WTC11 (cell line): ENCODE data around the gene EEF1AKMT3. TPM values are rescaled to one million over a fixed set of nuclear protein-coding genes. Genes with fewer than 3 reads are reported as not detected.

Experiments used
- ATAC-seq: fragments of 200-7000 bp; cut with Tn5 transposase; 2 replicates; pipeline ENCODE4 v1.10.0; 2021; ENCODE audit warnings: mild to moderate bottlenecking, moderate library complexity
- CTCF ChIA-PET: fragments of 300-600 bp; sonication (Branson Sonifier 250); formaldehyde crosslinking; loops from one replicate; lab custom pipeline; 2021; ENCODE audit warnings: antibody characterized with exemption; lab: Charles Lee
- POLR2A ChIA-PET: fragments of 350-600 bp; sonication (Branson Sonifier 250); formaldehyde crosslinking; loops from one replicate; lab custom pipeline; 2021; ENCODE audit warnings: antibody characterized with exemption; lab: Charles Lee
- DNase-seq: peaks from one replicate; pipeline ENCODE4 v3.0.0; 2021; ENCODE audit warnings: low spot score
- H3K27ac Mint-ChIP-seq: 2 replicates; pipeline ENCODE4 v1.8.0; 2021; ENCODE audit warnings: mixed read lengths
- H3K27me3 Mint-ChIP-seq: 2 replicates; pipeline ENCODE4 v1.8.0; 2021; ENCODE audit warnings: low read depth, mild to moderate bottlenecking, moderate library complexity, mixed read lengths
- H3K36me3 Mint-ChIP-seq: 2 replicates; pipeline ENCODE4 v1.8.0; 2021; ENCODE audit warnings: mixed read lengths
- H3K4me1 Mint-ChIP-seq: 2 replicates; pipeline ENCODE4 v1.8.0; 2022; ENCODE audit warnings: mixed read lengths
- H3K4me3 Mint-ChIP-seq: 2 replicates; pipeline ENCODE4 v1.8.0; 2021; ENCODE audit warnings: mild to moderate bottlenecking, moderate library complexity, mixed read lengths
- H3K9me3 Mint-ChIP-seq: 2 replicates; pipeline ENCODE4 v1.8.0; 2021; ENCODE audit warnings: mixed read lengths
- AR ChIP-seq: fragments of 250-450 bp; sonication (Bioruptor Pico); IDR thresholded peaks from 2 replicates; pipeline ENCODE4 v1.9.0; 2021; ENCODE audit warnings: mild to moderate bottlenecking
- ARID4B ChIP-seq: sonication (generic); formaldehyde crosslinking; IDR thresholded peaks from 2 replicates; pipeline ENCODE4 v1.8.0; 2023; ENCODE audit warnings: missing genetic modification reagents, mild to moderate bottlenecking, borderline replicate concordance
- EMX1 ChIP-seq: fragments of 250-450 bp; sonication (Bioruptor Pico); IDR thresholded peaks from 2 replicates; pipeline ENCODE4 v1.8.0; 2021; ENCODE audit warnings: mild to moderate bottlenecking
- ESRRA ChIP-seq: sonication (generic); formaldehyde crosslinking; IDR thresholded peaks from 2 replicates; pipeline ENCODE4 v1.8.1; 2022; ENCODE audit warnings: mild to moderate bottlenecking, missing genetic modification reagents, borderline replicate concordance
- FOXP4 ChIP-seq: sonication (generic); formaldehyde crosslinking; IDR thresholded peaks from 2 replicates; pipeline ENCODE4 v1.8.0; 2022; ENCODE audit warnings: mild to moderate bottlenecking, missing genetic modification reagents
- GABPB1 ChIP-seq: sonication (generic); formaldehyde crosslinking; IDR thresholded peaks from 2 replicates; pipeline ENCODE4 v1.8.1; 2023; ENCODE audit warnings: mild to moderate bottlenecking, missing genetic modification reagents
- GRHL2 ChIP-seq: fragments of 250-450 bp; sonication (Bioruptor Pico); IDR thresholded peaks from 2 replicates; pipeline ENCODE4 v1.8.0; 2022; ENCODE audit warnings: mild to moderate bottlenecking, moderate library complexity; ENCODE audit not compliant: insufficient replicate concordance, severe bottlenecking
- HMGA2 ChIP-seq: fragments of 250-450 bp; sonication (Bioruptor Pico); IDR thresholded peaks from 2 replicates; pipeline ENCODE4 v1.4.0; 2021; ENCODE audit warnings: mild to moderate bottlenecking, moderate library complexity
- NFE2L1 ChIP-seq: sonication (generic); formaldehyde crosslinking; IDR thresholded peaks from 2 replicates; pipeline ENCODE4 v1.8.1; 2023; ENCODE audit warnings: missing genetic modification reagents
- NR1H2 ChIP-seq: sonication (generic); formaldehyde crosslinking; IDR thresholded peaks from 2 replicates; pipeline ENCODE4 v1.9.0; 2021; ENCODE audit warnings: mild to moderate bottlenecking, moderate library complexity, missing genetic modification reagents
- NR2C2 ChIP-seq: sonication (generic); formaldehyde crosslinking; IDR thresholded peaks from 2 replicates; pipeline ENCODE4 v1.8.0; 2022; ENCODE audit warnings: mild to moderate bottlenecking, missing genetic modification reagents
- RELA ChIP-seq: sonication (generic); formaldehyde crosslinking; IDR thresholded peaks from 2 replicates; pipeline ENCODE4 v1.8.1; 2022; ENCODE audit warnings: missing genetic modification reagents, mild to moderate bottlenecking, borderline replicate concordance
- SP1 ChIP-seq: sonication (generic); formaldehyde crosslinking; conservative IDR thresholded peaks from 2 replicates; pipeline ENCODE4 v1.8.1; 2022; ENCODE audit warnings: missing genetic modification reagents
- USF1 ChIP-seq: sonication (generic); formaldehyde crosslinking; IDR thresholded peaks from 2 replicates; pipeline ENCODE4 v1.8.0; 2022; ENCODE audit warnings: mild to moderate bottlenecking, missing genetic modification reagents
- ZBTB21 ChIP-seq: sonication (generic); formaldehyde crosslinking; IDR thresholded peaks from 2 replicates; pipeline ENCODE4 v1.8.1; 2023; ENCODE audit warnings: mild to moderate bottlenecking, missing genetic modification reagents, borderline replicate concordance
- ZNF425 ChIP-seq: fragments of 250-450 bp; sonication (Bioruptor Pico); conservative IDR thresholded peaks from 2 replicates; pipeline ENCODE4 v1.9.0; 2021; ENCODE audit warnings: mild to moderate bottlenecking
- ZNF671 ChIP-seq: fragments of 250-450 bp; sonication (Bioruptor Pico); IDR thresholded peaks from 2 replicates; pipeline ENCODE4 v1.8.0; 2021; ENCODE audit warnings: mild to moderate bottlenecking
- total RNA-seq: library from RNA; stranded (reverse); gene quantifications from 3 replicates; pipeline ENCODE4 v1.2.3, GENCODE V29; 2021
- TF ChIP-seq, protein P1 (sequence below): sonication (generic); formaldehyde crosslinking; IDR thresholded peaks from 2 replicates; pipeline ENCODE4 v1.8.1; 2022; ENCODE audit warnings: low read depth, mild to moderate bottlenecking, moderate library complexity, missing genetic modification reagents, borderline replicate concordance
- TF ChIP-seq, protein P2 (sequence below): sonication (generic); formaldehyde crosslinking; conservative IDR thresholded peaks from 2 replicates; pipeline ENCODE4 v1.8.1; 2022; ENCODE audit warnings: mild to moderate bottlenecking, missing genetic modification reagents
- TF ChIP-seq, protein P3 (sequence below): sonication (generic); formaldehyde crosslinking; IDR thresholded peaks from 2 replicates; pipeline ENCODE4 v1.8.1; 2022; ENCODE audit warnings: missing genetic modification reagents, borderline replicate concordance

EEF1AKMT3 gene
- total RNA-seq, 1 experiment from 2014 or later = 3.2 TPM

DNA sequence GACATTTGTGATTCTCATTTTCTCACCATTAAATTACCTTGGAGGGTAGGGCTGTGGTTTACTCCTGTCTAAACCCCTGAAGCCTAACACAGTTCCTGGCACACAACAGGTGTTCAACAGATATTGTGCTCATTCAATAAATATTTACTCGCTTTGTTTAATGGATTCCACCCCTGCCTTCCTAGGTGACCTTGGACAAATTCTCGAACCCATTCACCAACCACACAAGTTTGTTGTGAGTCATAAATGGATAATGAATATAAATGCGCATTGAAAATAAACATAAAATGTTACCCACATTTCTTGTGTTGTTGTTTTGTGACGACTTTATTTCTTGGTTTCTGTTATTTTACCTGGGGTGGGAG is 9.8 kb downstream of the EEF1AKMT3 start:
- no peaks in the 10 kb centered on the region for H3K27me3 Mint-ChIP-seq
- peaks cover 4% of the 10 kb centered on the region; the same call in 1 of the 2 replicates for H3K4me1 Mint-ChIP-seq
- no peaks in the 10 kb centered on the region for H3K9me3 Mint-ChIP-seq
- H3K36me3 Mint-ChIP-seq = peaks cover 22% of the 10 kb centered on the region
- TF ChIP-seq, protein P1, sequence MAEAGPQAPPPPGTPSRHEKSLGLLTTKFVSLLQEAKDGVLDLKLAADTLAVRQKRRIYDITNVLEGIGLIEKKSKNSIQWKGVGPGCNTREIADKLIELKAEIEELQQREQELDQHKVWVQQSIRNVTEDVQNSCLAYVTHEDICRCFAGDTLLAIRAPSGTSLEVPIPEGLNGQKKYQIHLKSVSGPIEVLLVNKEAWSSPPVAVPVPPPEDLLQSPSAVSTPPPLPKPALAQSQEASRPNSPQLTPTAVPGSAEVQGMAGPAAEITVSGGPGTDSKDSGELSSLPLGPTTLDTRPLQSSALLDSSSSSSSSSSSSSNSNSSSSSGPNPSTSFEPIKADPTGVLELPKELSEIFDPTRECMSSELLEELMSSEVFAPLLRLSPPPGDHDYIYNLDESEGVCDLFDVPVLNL (CRISPR knock-in tag) = no peak
- TF ChIP-seq, protein P2, sequence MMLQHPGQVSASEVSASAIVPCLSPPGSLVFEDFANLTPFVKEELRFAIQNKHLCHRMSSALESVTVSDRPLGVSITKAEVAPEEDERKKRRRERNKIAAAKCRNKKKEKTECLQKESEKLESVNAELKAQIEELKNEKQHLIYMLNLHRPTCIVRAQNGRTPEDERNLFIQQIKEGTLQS (CRISPR knock-in tag) = no peak
- TF ChIP-seq USF1 = no peak
- no peak for TF ChIP-seq ZNF425 (CRISPR knock-in tag)
- no peak for TF ChIP-seq FOXP4 (CRISPR knock-in tag)
- TF ChIP-seq SP1 = no peak
- no peak for TF ChIP-seq ESRRA (CRISPR knock-in tag)
- TF ChIP-seq ZBTB21 = no peak
- TF ChIP-seq ZNF671 = no peak
- no peak for TF ChIP-seq EMX1
- TF ChIP-seq NR2C2 = no peak
- TF ChIP-seq ARID4B (CRISPR knock-in tag) = no peak
- TF ChIP-seq, protein P3, sequence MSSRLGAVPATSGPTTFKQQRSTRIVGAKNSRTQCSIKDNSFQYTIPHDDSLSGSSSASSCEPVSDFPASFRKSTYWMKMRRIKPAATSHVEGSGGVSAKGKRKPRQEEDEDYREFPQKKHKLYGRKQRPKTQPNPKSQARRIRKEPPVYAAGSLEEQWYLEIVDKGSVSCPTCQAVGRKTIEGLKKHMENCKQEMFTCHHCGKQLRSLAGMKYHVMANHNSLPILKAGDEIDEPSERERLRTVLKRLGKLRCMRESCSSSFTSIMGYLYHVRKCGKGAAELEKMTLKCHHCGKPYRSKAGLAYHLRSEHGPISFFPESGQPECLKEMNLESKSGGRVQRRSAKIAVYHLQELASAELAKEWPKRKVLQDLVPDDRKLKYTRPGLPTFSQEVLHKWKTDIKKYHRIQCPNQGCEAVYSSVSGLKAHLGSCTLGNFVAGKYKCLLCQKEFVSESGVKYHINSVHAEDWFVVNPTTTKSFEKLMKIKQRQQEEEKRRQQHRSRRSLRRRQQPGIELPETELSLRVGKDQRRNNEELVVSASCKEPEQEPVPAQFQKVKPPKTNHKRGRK (CRISPR knock-in tag) = no peak
- no peak for TF ChIP-seq GRHL2 (CRISPR knock-in tag)
- no peak for TF ChIP-seq NFE2L1 (CRISPR knock-in tag)
- TF ChIP-seq GABPB1 (CRISPR knock-in tag) = no peak
- no peak for TF ChIP-seq RELA (CRISPR knock-in tag)
- TF ChIP-seq AR = no peak
- TF ChIP-seq NR1H2 = no peak
- no peak for TF ChIP-seq HMGA2
- H3K4me3 Mint-ChIP-seq = peak overlapping the region; percentile 100
- H3K27ac Mint-ChIP-seq = no peak overlapping the region
- DNase-seq = no peak
- ChIA-PET CTCF (interaction anchor here (1.0 to 2.8 kb wide), 5 partner anchors 18 to 119 kb away, joined by 3 to 17 read pairs (median 3); no protein-coding TSS in a partner anchor), POLR2A (interaction anchor here (0.9 kb wide), 1 partner anchor 55 kb away, joined by 4 read pairs; no protein-coding TSS in a partner anchor)
- ATAC-seq = no peak
